ENCODE data around the gene WDSUB1.

- TF ChIP-seq POLR2A (IDR thresholded peaks at IDR 0.05) (no peak), CTCF (IDR thresholded peaks at IDR 0.05) (no peak), EP300 (IDR thresholded peaks at IDR 0.05) (no peak)
Measured at GRCh38 chr2:159208438-159208837, 78.1 kb downstream of the WDSUB1 start.
